GM23338 (cell line): ENCODE measurements around the gene MMS19. TPM values are rescaled to one million over a fixed set of nuclear protein-coding genes. Genes with fewer than 3 reads are reported as not detected.

Experiments used
- ATAC-seq: fragments of 200-7000 bp; cut with Tn5 transposase; 3 replicates; pipeline ENCODE4 v1.9.1; 2020
- DNase-seq: peaks from one replicate; pipeline ENCODE4 v3.0.0-alpha.2; 2015; ENCODE audit warnings: low spot score
- H2AFZ ChIP-seq: fragments of 200-600 bp; sonication (generic); 2 replicates; pipeline ENCODE4 v1.8.0; 2016; ENCODE audit warnings: antibody characterized with exemption, mild to moderate bottlenecking, moderate library complexity
- H3F3A ChIP-seq: fragments of 200-600 bp; sonication (generic); replicated peaks from 2 replicates; pipeline ENCODE4 v1.8.0; 2017; ENCODE audit warnings: antibody characterized with exemption, mixed run types, low read depth
- H3K27ac ChIP-seq: fragments of 200-600 bp; sonication (generic); 2 replicates; pipeline ENCODE4 v1.6.1; 2016; ENCODE audit warnings: low read depth
- H3K27me3 ChIP-seq: fragments of 200-600 bp; sonication (generic); 2 replicates; pipeline ENCODE4 v1.8.0; 2016; ENCODE audit warnings: mild to moderate bottlenecking, mixed run types, moderate library complexity; ENCODE audit not compliant: insufficient read depth
- H3K36me3 ChIP-seq: fragments of 200-600 bp; sonication (generic); 2 replicates; pipeline ENCODE4 v1.8.0; 2016; ENCODE audit warnings: mild to moderate bottlenecking; ENCODE audit not compliant: insufficient read depth
- H3K4me1 ChIP-seq: fragments of 200-600 bp; sonication (generic); 2 replicates; pipeline ENCODE4 v1.8.0; 2016; ENCODE audit warnings: mild to moderate bottlenecking, moderate library complexity; ENCODE audit not compliant: insufficient read depth
- H3K4me2 ChIP-seq: fragments of 200-600 bp; sonication (generic); 2 replicates; pipeline ENCODE4 v1.7.1; 2017; ENCODE audit warnings: mixed run types
- H3K4me3 ChIP-seq: fragments of 200-600 bp; sonication (generic); 2 replicates; pipeline ENCODE4 v1.6.1; 2016; ENCODE audit warnings: mixed run types
- H3K79me2 ChIP-seq: fragments of 200-600 bp; sonication (generic); replicated peaks from 2 replicates; pipeline ENCODE4 v1.8.0; 2017; ENCODE audit warnings: mild to moderate bottlenecking; ENCODE audit not compliant: insufficient read depth
- H3K9me2 ChIP-seq: fragments of 200-600 bp; sonication (generic); 2 replicates; pipeline ENCODE4 v1.8.0; 2017; ENCODE audit not compliant: insufficient read depth
- H4K20me1 ChIP-seq: fragments of 200-600 bp; sonication (generic); replicated peaks from 2 replicates; pipeline ENCODE4 v1.8.0; 2017; ENCODE audit warnings: mild to moderate bottlenecking; ENCODE audit not compliant: insufficient read depth
- H3K27ac Mint-ChIP-seq: 2 replicates; pipeline ENCODE4 v1.8.0; 2020; ENCODE audit warnings: inconsistent platforms, mild to moderate bottlenecking, moderate library complexity, mixed read lengths
- H3K27me3 Mint-ChIP-seq: 3 replicates; pipeline ENCODE4 v1.8.0; 2022; ENCODE audit warnings: low read depth, mild to moderate bottlenecking, moderate library complexity, mixed read lengths, inconsistent platforms; ENCODE audit not compliant: insufficient read depth, poor library complexity
- H3K36me3 Mint-ChIP-seq: 3 replicates; pipeline ENCODE4 v1.8.0; 2021; ENCODE audit warnings: low read depth, mild to moderate bottlenecking, inconsistent platforms, moderate library complexity, mixed read lengths
- H3K4me1 Mint-ChIP-seq: 3 replicates; pipeline ENCODE4 v1.8.0; 2020; ENCODE audit warnings: mild to moderate bottlenecking, inconsistent platforms, mixed read lengths
- H3K4me3 Mint-ChIP-seq: 3 replicates; pipeline ENCODE4 v1.8.0; 2021; ENCODE audit warnings: moderate library complexity, mild to moderate bottlenecking, inconsistent platforms, mixed read lengths
- H3K9me3 Mint-ChIP-seq: 3 replicates; pipeline ENCODE4 v1.8.0; 2020; ENCODE audit warnings: moderate library complexity, mild to moderate bottlenecking, inconsistent platforms, mixed read lengths
- CREB1 ChIP-seq: fragments of 250-450 bp; sonication (Bioruptor Pico); IDR thresholded peaks from 2 replicates; pipeline ENCODE4 v1.5.0; 2020; ENCODE audit warnings: low read depth, mild to moderate bottlenecking, moderate library complexity
- EZH2 ChIP-seq: fragments of 200-600 bp; sonication (generic); IDR thresholded peaks from one replicate; pipeline ENCODE4 v1.8.0; 2017; ENCODE audit warnings: antibody characterized with exemption, mild to moderate bottlenecking, low read depth; ENCODE audit not compliant: unreplicated experiment
- EZH2phosphoT487 ChIP-seq: fragments of 200-600 bp; sonication (generic); IDR thresholded peaks from one replicate; pipeline ENCODE4 v1.8.1; 2018; ENCODE audit warnings: antibody characterized with exemption; ENCODE audit not compliant: unreplicated experiment
- JUNB ChIP-seq: IDR thresholded peaks from one replicate; pipeline ENCODE4 v1.6.1; 2016; ENCODE audit warnings: antibody characterized with exemption; ENCODE audit not compliant: unreplicated experiment
- NANOG ChIP-seq: IDR thresholded peaks from 2 replicates; pipeline ENCODE4 v1.6.1; 2016; ENCODE audit warnings: antibody characterized with exemption, borderline replicate concordance
- POLR2AphosphoS5 ChIP-seq: IDR thresholded peaks from 2 replicates; pipeline ENCODE4 v1.6.1; 2016; ENCODE audit warnings: antibody characterized with exemption, low read depth
- STAT1 ChIP-seq: IDR thresholded peaks from one replicate; pipeline ENCODE4 v1.6.1; 2016; ENCODE audit warnings: antibody characterized with exemption; ENCODE audit not compliant: unreplicated experiment
- ZNF462 ChIP-seq: fragments of 250-450 bp; sonication (Bioruptor Pico); IDR thresholded peaks from 2 replicates; pipeline ENCODE4 v1.5.0; 2020; ENCODE audit warnings: mild to moderate bottlenecking, moderate library complexity
- polyA plus RNA-seq: library from polyadenylated mRNA; unstranded; fragments of >200 nt; fragmentation: Nextera tagmentation; extraction: Ambion mirVana; gene quantifications from 2 replicates; pipeline ENCODE4 v1.2.1, GENCODE V29; 2016
- total RNA-seq: library from RNA; depleted of rRNA; stranded (reverse); fragments of >200 nt; shearing (Covaris generic); gene quantifications from 2 replicates; pipeline ENCODE4 v1.2.3, GENCODE V29; 2014

The MMS19 gene
- total and polyA plus RNA-seq, 2 experiments from 2014 or later = 81.5 to 252 TPM

- TF ChIP-seq ZNF462 (CRISPR knock-in tag) (no peak), NANOG (no peak), EZH2 (no peak), JUNB (no peak), STAT1 (no peak)
These were observed 24.7 kb upstream of the MMS19 start (continued) for GRCh38 chr10:97522937-97523336.

GRCh38 chr10:97522071-97522470, 23.8 kb upstream of the MMS19 start:
- DNase-seq (no peak), ATAC-seq (no peak)
- Histone ChIP-seq H2AFZ (no peak overlapping the region), H3K36me3 (no peaks in the 10 kb centered on the region), H3F3A (no peaks in the 10 kb centered on the region), H3K27ac (no peak overlapping the region), H4K20me1 (no peaks in the 10 kb centered on the region), H3K4me1 (peaks cover 29% of the 10 kb centered on the region), H3K4me2 (no peak overlapping the region), H3K4me3 (no peak overlapping the region), H3K79me2 (peaks cover 52% of the 10 kb centered on the region), H3K9me2 (no peaks in the 10 kb centered on the region), H3K27me3 (no peaks in the 10 kb centered on the region)
- Mint-ChIP-seq H3K4me1 (peaks cover 33% of the 10 kb centered on the region), H3K27ac (no peak overlapping the region), H3K9me3 (peaks cover 8% of the 10 kb centered on the region; the same call in 2 of the 3 replicates), H3K36me3 (no peaks in the 10 kb centered on the region; the same call in 2 of the 3 replicates), H3K27me3 (peaks cover 11% of the 10 kb centered on the region), H3K4me3 (no peak overlapping the region)
- TF ChIP-seq CREB1 (CRISPR knock-in tag) = no peak
- TF ChIP-seq POLR2AphosphoS5 = no peak
- no peak for TF ChIP-seq ZNF462 (CRISPR knock-in tag)
- no peak for TF ChIP-seq EZH2phosphoT487
